H1 (cell line): ENCODE data around the gene GNG7. TPM values are rescaled to one million over a fixed set of nuclear protein-coding genes. Genes with fewer than 3 reads are reported as not detected.

Source experiments
- BRCA1 ChIP-seq: IDR thresholded peaks from 2 replicates; pipeline ENCODE4 v1.6.1; 2012; ENCODE audit warnings: low read depth, low read length, improper control_type of control experiment
- KDM1A ChIP-seq: fragments of 200-600, 300-600 bp; sonication (generic); IDR thresholded peaks from 2 replicates; pipeline ENCODE4 v1.7.1; 2016; ENCODE audit warnings: mild to moderate bottlenecking, low read length, borderline replicate concordance
- RXRA ChIP-seq: IDR thresholded peaks from 2 replicates; pipeline ENCODE4 v1.6.1; 2011; ENCODE audit warnings: low read depth, mild to moderate bottlenecking, low read length, moderate library complexity; ENCODE audit not compliant: insufficient read depth
- polyA plus RNA-seq, 7 experiments: library from polyadenylated mRNA; depleted of rRNA in 3 of 7; stranded (reverse) in 5 of 7; unstranded in 2 of 7; fragments of >200 nt in 5 of 7; fragments of 200-250 nt in 2 of 7; gene quantifications; 1 replicate in 5 of 7; 2 replicates in 1 of 7; 4 replicates in 1 of 7; pipeline versions ENCODE4 v1.2.1 to v1.2.3, GENCODE V29; 2011 to 2013; ENCODE audit warnings: missing spikeins in 2 of 7, mixed read lengths in 2 of 7
- total RNA-seq: library from RNA; stranded (reverse); fragmentation: NEBNext Ultra II Directional; extraction: Animal tissue kit (Norgen Biotek cat#: 25700); gene quantifications from 2 replicates; pipeline ENCODE4 v1.2.1, GENCODE V29; 2021

The GNG7 gene
- total and polyA plus RNA-seq, 2 of the 8 experiments (the other 6 are each of a cell fraction or from before 2014, with no cell fraction given): 2.8 to 7.8 TPM

DNA sequence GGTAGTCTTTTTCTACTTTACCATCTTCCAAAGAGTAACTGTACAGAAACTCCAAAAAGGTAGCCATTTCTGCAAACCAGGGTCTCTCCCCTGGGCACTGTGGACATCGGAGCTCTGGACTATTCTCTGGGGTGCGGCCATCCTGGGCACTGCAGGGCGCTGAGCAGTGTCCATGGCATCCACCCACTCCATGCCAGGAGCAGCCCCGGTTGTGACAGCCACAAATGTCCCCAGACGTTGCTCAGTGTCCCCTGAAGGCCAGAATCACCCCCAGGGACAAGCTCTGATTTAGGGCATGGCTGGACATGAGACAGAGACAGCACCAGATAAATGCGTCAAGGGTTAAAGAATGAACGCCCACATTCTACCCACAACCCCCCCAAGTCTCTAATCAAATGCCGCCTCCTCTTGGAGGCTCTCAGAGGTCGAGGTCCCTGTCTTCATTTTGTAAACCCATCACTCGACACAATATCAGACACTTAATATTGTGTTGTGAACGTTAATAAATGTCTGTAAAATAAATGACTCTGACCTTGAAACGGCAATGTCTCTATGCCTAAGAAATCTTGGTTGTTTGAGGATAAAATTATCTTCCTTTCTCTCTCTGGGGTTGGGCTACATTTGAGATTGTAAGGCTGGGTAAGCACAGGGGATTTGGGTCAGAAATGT lies 8.9 kb downstream of the GNG7 start (continued):
- TF ChIP-seq KDM1A (no peak), BRCA1 (no peak), RXRA (no peak)
